Chondrocyte (in vitro differentiated cells): ENCODE measurements around the gene DCP2. TPM values are rescaled to one million over a fixed set of nuclear protein-coding genes. Genes with fewer than 3 reads are reported as not detected.

ENCODE experiments used
- DNase-seq: peaks from one replicate; pipeline ENCODE4 v3.0.0; 2021; ENCODE audit warnings: mixed read lengths, low spot score
- H3K27ac Mint-ChIP-seq: one replicate; pipeline ENCODE4 v1.8.0; 2021; ENCODE audit warnings: mild to moderate bottlenecking, moderate library complexity, mixed read lengths; ENCODE audit not compliant: unreplicated experiment
- H3K27me3 Mint-ChIP-seq: 2 replicates; pipeline ENCODE4 v1.8.0; 2021; ENCODE audit warnings: low read depth, mixed read lengths
- H3K36me3 Mint-ChIP-seq: 2 replicates; pipeline ENCODE4 v1.8.0; 2021; ENCODE audit warnings: low read depth, mixed read lengths
- H3K4me1 Mint-ChIP-seq: 2 replicates; pipeline ENCODE4 v1.8.0; 2021; ENCODE audit warnings: low read depth, mild to moderate bottlenecking, mixed read lengths
- H3K4me3 Mint-ChIP-seq: one replicate; pipeline ENCODE4 v1.8.0; 2021; ENCODE audit warnings: mild to moderate bottlenecking, moderate library complexity, mixed read lengths; ENCODE audit not compliant: unreplicated experiment
- H3K9me3 Mint-ChIP-seq: 2 replicates; pipeline ENCODE4 v1.8.0; 2021; ENCODE audit warnings: low read depth, mixed read lengths
- CTCF ChIP-seq: fragments of 200-600 bp; sonication (generic); IDR thresholded peaks from 2 replicates; pipeline ENCODE4 v1.5.0; 2021; ENCODE audit warnings: antibody characterized with exemption, mild to moderate bottlenecking, moderate library complexity
- total RNA-seq: library from RNA; stranded (reverse); gene quantifications from 3 replicates; pipeline ENCODE4 v1.2.1, GENCODE V29; 2021

The DCP2 gene
- total RNA-seq, 1 donor from 2014 or later = 40.1 TPM

DNA sequence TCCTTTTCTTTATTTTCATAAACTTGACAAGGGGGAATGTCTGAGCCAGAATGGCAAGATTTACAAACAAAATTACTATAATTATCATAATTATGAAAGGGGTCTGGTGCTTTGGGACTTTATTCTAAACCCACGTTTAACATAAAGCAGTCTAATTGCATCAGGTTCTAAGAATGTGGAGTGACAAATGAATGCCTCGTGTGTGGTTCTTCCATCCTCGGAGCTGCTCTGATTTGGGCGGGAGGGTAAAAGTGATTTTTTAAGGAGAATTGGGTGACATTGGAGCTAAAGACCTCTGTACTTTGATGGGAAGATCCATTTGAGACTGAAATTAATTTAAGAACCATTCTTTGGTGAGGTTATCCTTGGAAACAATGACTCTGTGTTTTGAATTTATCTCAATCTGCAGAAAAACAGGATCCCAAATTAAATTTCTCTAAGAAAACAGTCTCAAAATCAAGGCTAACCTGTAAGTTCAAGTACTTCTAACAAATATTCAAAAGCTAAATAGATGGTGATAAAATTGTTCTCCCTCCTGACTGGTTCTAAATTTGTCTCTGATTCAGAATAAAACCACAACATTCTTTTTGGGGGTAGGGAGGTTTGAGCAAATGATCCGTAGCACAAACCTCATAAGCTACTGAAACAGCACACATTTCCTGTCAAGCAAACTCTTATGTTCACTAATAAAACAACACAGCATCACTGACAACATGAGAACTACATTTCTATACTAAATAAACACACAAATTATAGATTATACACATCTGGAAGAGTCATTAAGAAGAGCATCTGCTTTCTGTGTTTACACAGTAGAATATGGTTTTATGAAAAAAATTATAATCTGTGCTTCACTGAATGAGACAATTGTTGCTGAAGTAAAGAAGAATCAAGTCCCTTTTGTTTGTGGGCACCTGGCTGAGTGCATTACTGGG lies 85.5 kb downstream of the DCP2 start:
- no peaks in the 10 kb centered on the region for H3K27me3 Mint-ChIP-seq
- H3K4me1 Mint-ChIP-seq = peaks cover 27% of the 10 kb centered on the region
- DNase-seq = no peak
- peak overlapping the region; percentile 28 for H3K4me3 Mint-ChIP-seq
- peak overlapping the region; percentile 95 for H3K27ac Mint-ChIP-seq
- no peak for TF ChIP-seq CTCF
- peaks cover 7% of the 10 kb centered on the region for H3K36me3 Mint-ChIP-seq
- no peaks in the 10 kb centered on the region for H3K9me3 Mint-ChIP-seq

DNA sequence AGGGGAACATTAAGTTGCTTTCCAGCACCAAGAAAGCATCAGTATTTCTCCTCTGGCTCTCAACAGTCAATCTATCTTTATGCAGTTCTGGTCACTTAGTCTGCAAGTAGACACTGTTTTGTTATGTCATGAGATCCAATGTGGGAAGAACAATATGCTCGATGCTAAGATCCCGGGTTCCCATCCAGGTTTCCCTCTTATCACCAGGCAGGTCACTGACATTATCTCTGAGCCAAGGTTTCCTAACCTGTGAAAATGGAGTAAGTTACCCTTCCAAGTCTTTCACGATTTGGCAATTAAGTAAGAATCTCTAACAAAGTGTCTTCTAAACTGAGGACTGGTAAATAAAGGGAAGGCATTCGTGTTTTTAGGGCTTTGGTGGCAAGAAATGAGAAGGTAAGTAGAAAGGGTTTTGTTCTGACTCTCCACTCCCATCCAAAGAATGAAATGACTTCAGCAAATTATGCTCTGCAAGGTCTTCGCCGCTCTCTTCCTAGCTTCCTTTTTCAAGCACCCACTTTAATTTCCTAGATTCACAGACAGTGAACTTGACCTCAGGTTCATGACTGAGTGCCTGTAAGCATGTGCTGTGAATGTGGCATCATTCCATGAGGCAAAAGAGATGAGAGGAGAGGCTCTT lies 86.4 kb downstream of the DCP2 start:
- Mint-ChIP-seq H3K4me3 (no peak overlapping the region), H3K27me3 (no peaks in the 10 kb centered on the region), H3K27ac (peak overlapping the region; percentile 95), H3K36me3 (peaks cover 8% of the 10 kb centered on the region), H3K9me3 (no peaks in the 10 kb centered on the region), H3K4me1 (peaks cover 27% of the 10 kb centered on the region)
- DNase-seq = no peak
- no peak for TF ChIP-seq CTCF

DNA sequence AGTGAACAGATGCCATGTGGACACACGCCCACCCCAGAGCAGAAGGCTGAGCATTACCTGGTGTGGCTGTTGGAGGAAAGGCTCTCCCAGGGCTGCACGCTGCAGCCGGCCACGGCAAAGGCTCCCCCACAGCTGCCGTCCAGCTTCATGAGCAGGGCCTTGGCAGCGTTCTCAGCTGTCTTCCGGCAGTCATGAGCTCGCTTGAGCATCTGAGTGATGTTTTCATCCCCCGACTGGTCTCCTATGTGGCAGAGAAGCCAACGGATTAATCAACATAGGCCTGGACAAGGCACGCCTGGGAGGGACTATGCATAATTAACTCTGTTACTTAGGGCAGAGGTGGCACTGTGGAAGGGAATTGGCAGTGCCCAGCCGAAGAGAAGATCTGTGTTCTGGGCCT lies 87.3 kb downstream of the DCP2 start:
- H3K36me3 Mint-ChIP-seq = peaks cover 8% of the 10 kb centered on the region

GRCh38 chr5:113064806-113065205 lies 88.2 kb downstream of the DCP2 start:
- Mint-ChIP-seq H3K27ac (no peak overlapping the region), H3K4me3 (no peak overlapping the region), H3K9me3 (no peaks in the 10 kb centered on the region), H3K36me3 (peaks cover 8% of the 10 kb centered on the region), H3K27me3 (no peaks in the 10 kb centered on the region), H3K4me1 (peaks cover 20% of the 10 kb centered on the region)
- TF ChIP-seq CTCF = no peak
- no peak for DNase-seq

More for the DNA sequence above, 87.3 kb downstream of the DCP2 start:
- no peak for TF ChIP-seq CTCF
- DNase-seq = no peak
- Mint-ChIP-seq H3K27me3 (no peaks in the 10 kb centered on the region), H3K4me3 (no peak overlapping the region), H3K27ac (no peak overlapping the region), H3K4me1 (peaks cover 27% of the 10 kb centered on the region), H3K9me3 (no peaks in the 10 kb centered on the region)

DNA sequence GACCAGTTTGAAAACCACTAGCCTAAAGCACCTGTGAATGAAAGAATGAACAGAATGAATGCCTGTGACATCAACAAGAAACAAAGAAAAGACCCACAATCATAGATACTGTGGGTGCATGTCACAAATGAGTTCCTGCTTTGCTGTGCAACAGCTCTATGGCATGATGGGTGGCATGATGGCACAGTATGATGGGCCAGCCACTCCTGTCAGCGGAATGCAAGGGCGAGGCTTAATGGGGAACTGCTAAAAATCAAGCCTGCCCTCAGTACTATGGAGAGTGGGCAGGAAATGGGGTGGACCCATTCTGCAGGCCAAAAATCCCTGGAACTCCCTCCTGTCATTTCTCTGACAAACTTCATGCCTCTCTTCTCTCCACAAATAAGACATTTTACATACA lies 89.0 kb downstream of the DCP2 start:
- Mint-ChIP-seq H3K4me1 (peaks cover 20% of the 10 kb centered on the region), H3K36me3 (peaks cover 8% of the 10 kb centered on the region), H3K4me3 (no peak overlapping the region), H3K9me3 (no peaks in the 10 kb centered on the region), H3K27ac (no peak overlapping the region), H3K27me3 (no peaks in the 10 kb centered on the region)
- DNase-seq = no peak
- TF ChIP-seq CTCF = no peak
